Lung (tissue), 12 donors: ENCODE measurements around the gene NPM1. TPM values are rescaled to one million over a fixed set of nuclear protein-coding genes. Genes with fewer than 3 reads are reported as not detected.
A peak's percentile ranks its signal among the peaks of the same experiment; 100 is the strongest.

ENCODE experiments used
- ATAC-seq: fragments of 200-7000 bp; cut with Tn5 transposase; one replicate; pipeline ENCODE4 v1.9.1; 2020; ENCODE audit warnings: moderate number of reproducible peaks; ENCODE audit not compliant: insufficient read depth, low FRiP score
- DNase-seq, 3 donors: peaks; one replicate each; pipeline ENCODE4 v3.0.0-alpha.2; 2013 to 2017
- H3K27ac ChIP-seq, 2 donors: one replicate each; pipeline ENCODE4 v1.5.1; 2013; ENCODE audit warnings: mild to moderate bottlenecking in 2 of 2, moderate library complexity in 2 of 2, control low read depth in 1 of 2, inconsistent platforms in 1 of 2, low read depth in 1 of 2, low read length in 1 of 2
- H3K27me3 ChIP-seq, 3 donors: one replicate each; pipeline ENCODE4 v1.5.1; 2013; ENCODE audit warnings: low read length in 2 of 3; ENCODE audit not compliant: control insufficient read depth in 3 of 3, insufficient read depth in 3 of 3
- H3K36me3 ChIP-seq, 4 donors: one replicate each; pipeline ENCODE4 v1.5.1; 2013; ENCODE audit warnings: low read length in 4 of 4, mild to moderate bottlenecking in 1 of 4, moderate library complexity in 1 of 4; ENCODE audit not compliant: control insufficient read depth in 4 of 4, insufficient read depth in 4 of 4
- H3K4me1 ChIP-seq, 5 donors: one replicate each; pipeline ENCODE4 v1.5.1; 2013; ENCODE audit warnings: low read length in 5 of 5, mild to moderate bottlenecking in 2 of 5, moderate library complexity in 1 of 5; ENCODE audit not compliant: control insufficient read depth in 5 of 5, insufficient read depth in 5 of 5
- H3K4me3 ChIP-seq: one replicate; pipeline ENCODE4 v1.5.1; 2013; ENCODE audit warnings: mild to moderate bottlenecking, control low read depth, moderate library complexity
- H3K9ac ChIP-seq, 2 donors: one replicate each; pipeline ENCODE4 v1.5.1; 2013; ENCODE audit warnings: low read length in 2 of 2, control low read depth in 1 of 2; ENCODE audit not compliant: insufficient read depth in 1 of 2
- H3K9me3 ChIP-seq, 4 donors: one replicate each; pipeline ENCODE4 v1.5.1; 2013; ENCODE audit warnings: low read length in 3 of 4, mild to moderate bottlenecking in 1 of 4, moderate library complexity in 1 of 4; ENCODE audit not compliant: control insufficient read depth in 4 of 4, insufficient read depth in 3 of 4
- CTCF ChIP-seq: IDR thresholded peaks from 2 replicates; pipeline ENCODE4 v1.5.1; 2012; ENCODE audit warnings: mild to moderate bottlenecking; ENCODE audit errors: control extremely low read depth, extremely low read depth
- WGBS, 2 donors: extraction: QIAGEN DNeasy Blood & Tissue Kit; methylation state at CpG; one replicate each; pipeline ENCODE4 v1.1.7; 2013; 5-methylcytosine and 5-hydroxymethylcytosine counted together
- polyA plus RNA-seq, 2 donors: library from polyadenylated mRNA; stranded (reverse); fragments of 200-250 nt; gene quantifications; one replicate each; pipeline ENCODE4 v1.2.1, GENCODE V29; 2013
- total RNA-seq, 2 donors: library from RNA; depleted of rRNA in 1 of 2; stranded (reverse); fragments of >200 nt in 1 of 2; gene quantifications; one replicate each; pipeline ENCODE4 v1.2.1, GENCODE V29; 2014 to 2021
- donor health status: control.
- donor health status: control.
- donor health status: Bipolar disorder and iron deficiency.
- donor health status: healthy.
- donor health status: DM: yes; HTN: yes; CAD: no.

Gene NPM1
- total and polyA plus RNA-seq, 4 donors, result 601 to 2,411 (median 1,455) TPM

- WGBS, 2 donors, result 94 to 95% methylated on average over 12 of the region's 12 CpGs
- no peak for TF ChIP-seq CTCF
Observed at GRCh38 chr5:171444582-171444981, 56.9 kb downstream of the NPM1 start.

DNA sequence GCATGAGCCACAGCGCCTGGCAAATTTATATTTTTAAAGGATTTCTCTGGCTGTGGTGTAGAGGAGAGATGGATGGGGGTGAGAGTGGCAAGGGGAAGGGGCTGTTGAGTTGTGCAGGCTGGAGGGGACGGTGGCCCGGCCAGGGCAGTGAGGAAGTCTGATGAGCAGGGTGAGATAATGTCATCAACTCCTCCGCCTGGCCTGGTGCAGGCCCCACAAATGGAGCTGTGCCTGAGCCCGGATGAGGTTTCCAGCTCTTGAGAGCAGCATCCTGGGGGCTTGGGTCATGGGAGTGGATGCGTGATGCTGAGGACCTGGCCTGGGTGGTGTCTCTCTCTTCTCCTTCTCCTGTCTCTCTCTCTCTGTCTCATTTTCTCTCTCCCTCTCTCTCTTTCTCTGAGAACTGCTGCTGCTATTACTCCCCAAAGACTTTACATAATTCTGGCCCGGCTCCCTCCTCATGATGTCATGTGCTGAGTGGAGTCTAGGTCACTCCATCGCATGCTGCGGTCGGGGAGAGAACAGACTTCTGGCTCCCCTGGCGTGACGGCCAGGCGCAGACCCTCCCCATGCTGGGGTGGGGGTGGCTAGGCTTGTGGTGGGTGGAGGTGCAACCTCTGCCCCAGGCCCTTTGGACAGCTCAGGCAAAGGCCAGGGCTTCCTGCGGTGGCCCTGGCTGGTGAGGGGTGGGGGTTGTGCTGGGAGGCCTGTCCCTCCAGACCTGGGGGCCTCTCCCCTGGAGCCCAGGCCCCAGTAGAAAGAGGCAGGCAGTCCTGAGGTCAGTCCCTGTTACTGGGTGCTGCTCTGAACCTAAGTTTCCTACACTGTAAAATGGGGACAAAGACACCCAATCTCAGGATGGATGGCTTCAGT lies 58.2 kb downstream of the NPM1 start:
- DNase-seq, result peak in 2 of 3 donors; percentile 46 to 52
- H3K4me1 ChIP-seq, result peaks cover 0 to 9% (median 0%) of the 10 kb centered on the region in 5 donors
- no peaks in the 10 kb centered on the region for H3K36me3 ChIP-seq
- H3K9ac ChIP-seq, result no peak overlapping the region
- no peak for TF ChIP-seq CTCF
- H3K9me3 ChIP-seq, result no peaks in the 10 kb centered on the region
- no peaks in the 10 kb centered on the region for H3K27me3 ChIP-seq
- H3K27ac ChIP-seq, result peak overlapping the region in 1 of 2 donors; percentile 2
- 87 to 89% methylated on average over 14 of the region's 14 CpGs for WGBS, 2 donors
- ATAC-seq, result no peak
- H3K4me3 ChIP-seq, result no peak overlapping the region

More at GRCh38 chr5:171444582-171444981, 56.9 kb downstream of the NPM1 start:
- H3K4me1 ChIP-seq, result peaks cover 0 to 9% (median 0%) of the 10 kb centered on the region in 5 donors
- DNase-seq (no peak), ATAC-seq (no peak)
- H3K9ac ChIP-seq, result no peak overlapping the region
- no peaks in the 10 kb centered on the region for H3K27me3 ChIP-seq
- no peaks in the 10 kb centered on the region for H3K36me3 ChIP-seq
- no peak overlapping the region for H3K4me3 ChIP-seq
- H3K9me3 ChIP-seq, result no peaks in the 10 kb centered on the region
- no peak overlapping the region for H3K27ac ChIP-seq

- Histone ChIP-seq H3K27ac (no peak overlapping the region), H3K36me3 (no peaks in the 10 kb centered on the region), H3K9ac (no peak overlapping the region), H3K27me3 (no peaks in the 10 kb centered on the region), H3K4me1 (peaks cover 0 to 5% (median 0%) of the 10 kb centered on the region in 5 donors), H3K9me3 (no peaks in the 10 kb centered on the region), H3K4me3 (no peak overlapping the region)
- DNase-seq (no peak), ATAC-seq (no peak)
- TF ChIP-seq CTCF, result no peak
- 72 to 87% methylated on average over 5 of the region's 5 CpGs for WGBS, 2 donors
Observed at GRCh38 chr5:171447226-171447625, 59.6 kb downstream of the NPM1 start.
